Liver (tissue), 3 donors: ENCODE measurements around the gene DCAF8.

Experiments used
- ATF3 ChIP-seq: IDR thresholded peaks from 2 replicates; pipeline ENCODE4 v1.6.1; 2016; ENCODE audit warnings: antibody characterized with exemption
- CTCF ChIP-seq: fragments of 150-350 bp; IDR thresholded peaks from 2 replicates; pipeline ENCODE4 v1.5.1; 2017; ENCODE audit warnings: improper control_type of control experiment, low read depth, low read length; ENCODE audit not compliant: missing input control
- EGR1 ChIP-seq, 2 donors: IDR thresholded peaks; 2 replicates each; pipeline ENCODE4 v1.6.1; 2016 to 2018; ENCODE audit warnings: antibody characterized with exemption in 2 of 2, low read depth in 2 of 2
- GABPA ChIP-seq, 2 donors: IDR thresholded peaks in 1 of 2; conservative IDR thresholded peaks in 1 of 2; 2 replicates each; pipeline ENCODE4 v1.6.1; 2016; ENCODE audit warnings: antibody characterized with exemption in 2 of 2, mild to moderate bottlenecking in 1 of 2, moderate library complexity in 1 of 2
- JUND ChIP-seq, 2 donors: IDR thresholded peaks; 2 replicates each; pipeline ENCODE4 v1.6.1; 2016; ENCODE audit warnings: antibody characterized with exemption in 2 of 2
- MAX ChIP-seq: IDR thresholded peaks from 2 replicates; pipeline ENCODE4 v1.6.1; 2016; ENCODE audit warnings: antibody characterized with exemption
- RAD21 ChIP-seq, 2 donors: IDR thresholded peaks; 2 replicates each; pipeline ENCODE4 v1.6.1; 2016; ENCODE audit warnings: antibody characterized with exemption in 2 of 2, mild to moderate bottlenecking in 2 of 2
- REST ChIP-seq: IDR thresholded peaks from 2 replicates; pipeline ENCODE4 v1.6.1; 2016; ENCODE audit warnings: antibody characterized with exemption, mild to moderate bottlenecking
- SP1 ChIP-seq: IDR thresholded peaks from 2 replicates; pipeline ENCODE4 v1.6.1; 2018; ENCODE audit warnings: antibody characterized with exemption, mild to moderate bottlenecking
- TAF1 ChIP-seq: conservative IDR thresholded peaks from 2 replicates; pipeline ENCODE4 v1.6.1; 2016; ENCODE audit warnings: antibody characterized with exemption, mild to moderate bottlenecking
- YY1 ChIP-seq: IDR thresholded peaks from 2 replicates; pipeline ENCODE4 v1.6.1; 2016; ENCODE audit warnings: antibody characterized with exemption, mild to moderate bottlenecking
- ZBTB33 ChIP-seq: IDR thresholded peaks from 2 replicates; pipeline ENCODE4 v1.6.1; 2016; ENCODE audit warnings: antibody characterized with exemption
- donor health status: healthy.
- donor health status: healthy.

- no peak for TF ChIP-seq CTCF
- no peak for TF ChIP-seq ATF3
- no peak for TF ChIP-seq REST
- no peak for TF ChIP-seq EGR1 (IDR thresholded peaks at IDR 0.05; ENCODE audit: low read depth in 2 of 2)
- no peak for TF ChIP-seq ZBTB33
- TF ChIP-seq RAD21 (IDR thresholded peaks at IDR 0.05), result no peak
- TF ChIP-seq YY1, result no peak
- no peak for TF ChIP-seq MAX
- no peak for TF ChIP-seq GABPA (IDR thresholded peaks at IDR 0.05 in 1 of 2, conservative IDR thresholded peaks at IDR 0.05 in 1 of 2)
- TF ChIP-seq JUND (IDR thresholded peaks at IDR 0.05), result no peak
- no peak for TF ChIP-seq TAF1
- no peak for TF ChIP-seq SP1
Observed at GRCh38 chr1:160222546-160222945, 39.8 kb downstream of the DCAF8 start.
